Smooth muscle cell (in vitro differentiated cells): ENCODE data around the gene SLAMF9. TPM values are rescaled to one million over a fixed set of nuclear protein-coding genes. Genes with fewer than 3 reads are reported as not detected.

Source experiments
- DNase-seq: peaks from one replicate; lab custom pipeline; 2025; ENCODE audit not compliant: unreplicated experiment; lab: John Stamatoyannopoulos, UW
- H2AFZ ChIP-seq: fragments of 200-600 bp; sonication (generic); 2 replicates; pipeline ENCODE4 v1.6.0; 2016; ENCODE audit warnings: antibody characterized with exemption, low read depth, mild to moderate bottlenecking
- H3F3A ChIP-seq: fragments of 200-600 bp; sonication (generic); 2 replicates; pipeline ENCODE4 v1.6.0; 2017; ENCODE audit warnings: antibody characterized with exemption, low read depth
- H3K27ac ChIP-seq: fragments of 200-600 bp; sonication (generic); 2 replicates; pipeline ENCODE4 v1.5.1; 2016; ENCODE audit warnings: low read depth, mild to moderate bottlenecking
- H3K27me3 ChIP-seq: fragments of 200-600 bp; sonication (generic); 2 replicates; pipeline ENCODE4 v1.6.1; 2016; ENCODE audit warnings: low read depth, mild to moderate bottlenecking
- H3K36me3 ChIP-seq: fragments of 200-600 bp; sonication (generic); 2 replicates; pipeline ENCODE4 v1.5.1; 2016; ENCODE audit warnings: low read depth
- H3K4me1 ChIP-seq: fragments of 200-600 bp; sonication (generic); 2 replicates; pipeline ENCODE4 v1.5.1; 2016; ENCODE audit warnings: low read depth
- H3K4me2 ChIP-seq: fragments of 200-600 bp; sonication (generic); 2 replicates; pipeline ENCODE4 v1.6.0; 2016; ENCODE audit warnings: mild to moderate bottlenecking
- H3K4me3 ChIP-seq: fragments of 200-600 bp; sonication (generic); 2 replicates; pipeline ENCODE4 v1.5.1; 2016; ENCODE audit warnings: mild to moderate bottlenecking
- H3K79me2 ChIP-seq: fragments of 200-600 bp; sonication (generic); 2 replicates; pipeline ENCODE4 v1.6.0; 2016; ENCODE audit warnings: low read depth, mild to moderate bottlenecking
- H3K9ac ChIP-seq: fragments of 200-600 bp; sonication (generic); 2 replicates; pipeline ENCODE4 v1.6.0; 2016; ENCODE audit warnings: low read depth
- H3K9me3 ChIP-seq: fragments of 200-600 bp; sonication (generic); replicated peaks from 2 replicates; pipeline ENCODE4 v1.5.1; 2016; ENCODE audit warnings: low read depth
- H4K20me1 ChIP-seq: fragments of 200-600 bp; sonication (generic); 2 replicates; pipeline ENCODE4 v1.6.0; 2016; ENCODE audit warnings: low read depth
- CTCF ChIP-seq: fragments of 200-600 bp; sonication (generic); IDR thresholded peaks from 2 replicates; pipeline ENCODE4 v1.5.1; 2017; ENCODE audit warnings: borderline replicate concordance, mild to moderate bottlenecking, antibody characterized with exemption; ENCODE audit not compliant: insufficient read depth, poor library complexity, severe bottlenecking
- WGBS: methylation state at CpG from one replicate; pipeline ENCODE4 v1.1.7; 2016; ENCODE audit warnings: low lambda C conversion rate; 5-methylcytosine and 5-hydroxymethylcytosine counted together
- polyA plus RNA-seq: library from polyadenylated mRNA; unstranded; fragments of >200 nt; fragmentation: Nextera tagmentation; extraction: Ambion mirVana; gene quantifications from 2 replicates; pipeline ENCODE4 v1.2.1, GENCODE V29; 2016
- total RNA-seq: library from RNA; depleted of rRNA; stranded (reverse); fragments of >200 nt; gene quantifications from 2 replicates; pipeline ENCODE4 v1.2.3, GENCODE V29; 2014

SLAMF9 gene
- total and polyA plus RNA-seq, 2 experiments from 2014 or later = 1.3 to 2.1 TPM

- no peak overlapping the region for H3K4me2 ChIP-seq
- H3K79me2 ChIP-seq = no peaks in the 10 kb centered on the region
- H3K4me3 ChIP-seq = no peak overlapping the region
- no peak overlapping the region for H2AFZ ChIP-seq
- no peak overlapping the region for H3K27ac ChIP-seq
- no peaks in the 10 kb centered on the region for H3F3A ChIP-seq
- peaks cover 6% of the 10 kb centered on the region for H3K27me3 ChIP-seq
- no peaks in the 10 kb centered on the region for H3K9me3 ChIP-seq
- 77% methylated on average over 1 of the region's 1 CpG for WGBS
- H3K4me1 ChIP-seq = peaks cover 14% of the 10 kb centered on the region
- no peak for TF ChIP-seq CTCF
- H3K36me3 ChIP-seq = no peaks in the 10 kb centered on the region
- H3K9ac ChIP-seq = no peak overlapping the region
- no peak for DNase-seq
- H4K20me1 ChIP-seq = no peaks in the 10 kb centered on the region
Measured at GRCh38 chr1:159947942-159948341, 6.1 kb downstream of the SLAMF9 start.

- no peak for TF ChIP-seq CTCF
- no peaks in the 10 kb centered on the region for H3F3A ChIP-seq
- no peaks in the 10 kb centered on the region for H3K79me2 ChIP-seq
- H3K4me2 ChIP-seq = peak overlapping the region; percentile 90
- H3K36me3 ChIP-seq = no peaks in the 10 kb centered on the region
- H2AFZ ChIP-seq = peak overlapping the region; percentile 48
- H3K9ac ChIP-seq = no peak overlapping the region
- no peaks in the 10 kb centered on the region for H4K20me1 ChIP-seq
- no peak for DNase-seq
- no peaks in the 10 kb centered on the region for H3K9me3 ChIP-seq
- WGBS = 51% methylated on average over 9 of the region's 9 CpGs
- H3K4me1 ChIP-seq = peaks cover 21% of the 10 kb centered on the region
- no peak overlapping the region for H3K27ac ChIP-seq
- H3K4me3 ChIP-seq = peak overlapping the region; percentile 58
- peaks cover 6% of the 10 kb centered on the region for H3K27me3 ChIP-seq
Measured at GRCh38 chr1:159946242-159947187, 7.5 kb downstream of the SLAMF9 start.

- no peaks in the 10 kb centered on the region for H3K36me3 ChIP-seq
- peaks cover 30% of the 10 kb centered on the region for H3K4me1 ChIP-seq
- no peaks in the 10 kb centered on the region for H3K79me2 ChIP-seq
- peak; percentile 42 for TF ChIP-seq CTCF
- peak; percentile 48 for DNase-seq
- H3K9ac ChIP-seq = no peak within 1 kb of the TSS
- no peak within 1 kb of the TSS for H3K27ac ChIP-seq
- H3F3A ChIP-seq = no peaks in the 10 kb centered on the region
- peak within 1 kb of the TSS; percentile 48 for H2AFZ ChIP-seq
- peak within 1 kb of the TSS; percentile 90 for H3K4me2 ChIP-seq
- peak within 1 kb of the TSS; percentile 58 for H3K4me3 ChIP-seq
- no peaks in the 10 kb centered on the region for H4K20me1 ChIP-seq
- no peaks in the 10 kb centered on the region for H3K9me3 ChIP-seq
- WGBS = 1% methylated on average over 57 of the region's 58 CpGs
- peaks cover 6% of the 10 kb centered on the region for H3K27me3 ChIP-seq
Measured at GRCh38 chr1:159945483-159946241, 8.4 kb downstream of the SLAMF9 start, which contains the start of gene IGSF9. Gene IGSF9 (minus strand): TSS chr1:159945613. CDS start chr1:159943454, 2,159 bp downstream.
